DND-41 (cell line): Measurements from ENCODE around the gene GVQW3.

Source experiments
- ATAC-seq: fragments of 200-7000 bp; cut with Tn5 transposase; 3 replicates; pipeline ENCODE4 v1.9.1; 2021; ENCODE audit warnings: low read depth; ENCODE audit not compliant: insufficient read depth
- DNase-seq: peaks from one replicate; pipeline ENCODE4 v3.0.0-alpha.2; 2020
- H2AFZ ChIP-seq: 2 replicates; pipeline ENCODE4 v1.6.0; 2012; ENCODE audit warnings: low read depth, low read length
- H3K27ac ChIP-seq: 2 replicates; pipeline ENCODE4 v1.5.1; 2012; ENCODE audit warnings: low read length, inconsistent platforms
- H3K27me3 ChIP-seq: fragments of 200-600 bp; sonication (generic); 2 replicates; pipeline ENCODE4 v1.6.0; 2012; ENCODE audit warnings: low read length, mild to moderate bottlenecking, inconsistent platforms; ENCODE audit not compliant: insufficient read depth, poor library complexity
- H3K36me3 ChIP-seq: 2 replicates; pipeline ENCODE4 v1.5.1; 2012; ENCODE audit warnings: low read length, inconsistent platforms; ENCODE audit not compliant: insufficient read depth
- H3K4me1 ChIP-seq: 2 replicates; pipeline ENCODE4 v1.5.1; 2012; ENCODE audit warnings: mild to moderate bottlenecking, low read length; ENCODE audit not compliant: insufficient read depth
- H3K4me2 ChIP-seq: 2 replicates; pipeline ENCODE4 v1.6.0; 2012; ENCODE audit warnings: mild to moderate bottlenecking, moderate library complexity, low read length, inconsistent platforms; ENCODE audit not compliant: insufficient read depth
- H3K4me3 ChIP-seq, 2 experiments: fragments of 200-600 bp in 1 of 2; shearing (Covaris generic) in 1 of 2; 2 replicates each; pipeline ENCODE4 v1.5.1; 2012 to 2016; ENCODE audit warnings: inconsistent platforms in 2 of 2, low read length in 2 of 2, mild to moderate bottlenecking in 2 of 2, low read depth in 1 of 2, moderate library complexity in 1 of 2
- H3K79me2 ChIP-seq: 2 replicates; pipeline ENCODE4 v1.6.0; 2012; ENCODE audit warnings: low read length, inconsistent platforms; ENCODE audit not compliant: insufficient read depth
- H3K9ac ChIP-seq: 2 replicates; pipeline ENCODE4 v1.6.0; 2012; ENCODE audit warnings: low read depth, mild to moderate bottlenecking, inconsistent platforms, low read length, moderate library complexity
- H3K9me3 ChIP-seq: 2 replicates; pipeline ENCODE4 v1.5.1; 2012; ENCODE audit warnings: low read length, moderate library complexity, mild to moderate bottlenecking, inconsistent platforms; ENCODE audit not compliant: insufficient read depth, severe bottlenecking
- H4K20me1 ChIP-seq: 2 replicates; pipeline ENCODE4 v1.6.0; 2012; ENCODE audit warnings: low read length; ENCODE audit not compliant: insufficient read depth
- EZH2 ChIP-seq: IDR thresholded peaks from 3 replicates; pipeline ENCODE4 v1.6.1; 2012; ENCODE audit warnings: borderline replicate concordance, low read depth, mild to moderate bottlenecking, moderate library complexity, low read length, inconsistent platforms; ENCODE audit not compliant: severe bottlenecking
- TF ChIP-seq, protein P1 (sequence below): IDR thresholded peaks from 2 replicates; pipeline ENCODE4 v1.5.1; 2012; ENCODE audit warnings: borderline replicate concordance, low read length, moderate library complexity, mild to moderate bottlenecking; ENCODE audit not compliant: poor library complexity, severe bottlenecking; ENCODE audit errors: extremely low read depth

Gene GVQW3

GRCh38 chr11:76382209-76382608 is 1.1 kb downstream of the GVQW3 start:
- H3K27me3 ChIP-seq: no peaks in the 10 kb centered on the region
- no peaks in the 10 kb centered on the region for H3K9me3 ChIP-seq
- ATAC-seq (no peak), DNase-seq (no peak)
- H3K27ac ChIP-seq: no peak overlapping the region; the same call in 1 of the 2 replicates
- peaks cover 51% of the 10 kb centered on the region for H3K79me2 ChIP-seq
- TF ChIP-seq, protein P1, sequence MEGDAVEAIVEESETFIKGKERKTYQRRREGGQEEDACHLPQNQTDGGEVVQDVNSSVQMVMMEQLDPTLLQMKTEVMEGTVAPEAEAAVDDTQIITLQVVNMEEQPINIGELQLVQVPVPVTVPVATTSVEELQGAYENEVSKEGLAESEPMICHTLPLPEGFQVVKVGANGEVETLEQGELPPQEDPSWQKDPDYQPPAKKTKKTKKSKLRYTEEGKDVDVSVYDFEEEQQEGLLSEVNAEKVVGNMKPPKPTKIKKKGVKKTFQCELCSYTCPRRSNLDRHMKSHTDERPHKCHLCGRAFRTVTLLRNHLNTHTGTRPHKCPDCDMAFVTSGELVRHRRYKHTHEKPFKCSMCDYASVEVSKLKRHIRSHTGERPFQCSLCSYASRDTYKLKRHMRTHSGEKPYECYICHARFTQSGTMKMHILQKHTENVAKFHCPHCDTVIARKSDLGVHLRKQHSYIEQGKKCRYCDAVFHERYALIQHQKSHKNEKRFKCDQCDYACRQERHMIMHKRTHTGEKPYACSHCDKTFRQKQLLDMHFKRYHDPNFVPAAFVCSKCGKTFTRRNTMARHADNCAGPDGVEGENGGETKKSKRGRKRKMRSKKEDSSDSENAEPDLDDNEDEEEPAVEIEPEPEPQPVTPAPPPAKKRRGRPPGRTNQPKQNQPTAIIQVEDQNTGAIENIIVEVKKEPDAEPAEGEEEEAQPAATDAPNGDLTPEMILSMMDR: no peak
- TF ChIP-seq EZH2: no peak
- H3K36me3 ChIP-seq: no peaks in the 10 kb centered on the region
- H4K20me1 ChIP-seq: peaks cover 21% of the 10 kb centered on the region
- peaks cover 46% of the 10 kb centered on the region for H3K4me1 ChIP-seq
- H2AFZ ChIP-seq: no peak overlapping the region
- peak overlapping the region in 1 of 2 experiments; percentile 94; a peak in 2 of 4 replicates for H3K4me3 ChIP-seq
- peak overlapping the region; percentile 67 for H3K9ac ChIP-seq
- H3K4me2 ChIP-seq: peak overlapping the region; percentile 88

DNA sequence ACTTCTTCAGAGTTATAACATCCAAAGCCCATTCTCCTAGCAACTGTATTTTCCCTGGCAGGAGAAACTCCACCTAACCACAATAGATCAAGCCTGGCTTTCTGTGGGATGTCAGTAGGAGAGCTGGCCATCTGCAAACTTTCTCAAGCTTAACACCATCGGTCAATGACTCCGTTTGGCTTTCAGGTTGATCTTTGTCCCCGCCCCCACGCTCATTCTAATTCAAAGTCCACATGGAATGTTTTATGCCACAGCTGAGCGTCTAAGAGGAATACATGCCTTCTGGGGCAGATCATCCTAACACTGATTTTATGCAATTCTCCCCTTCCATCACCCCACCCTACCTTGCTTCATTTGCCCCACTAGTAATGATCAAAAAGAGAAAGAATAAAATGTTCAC is 4.8 kb downstream of the GVQW3 start:
- H3K4me2 ChIP-seq: no peak overlapping the region
- no peaks in the 10 kb centered on the region for H3K36me3 ChIP-seq
- no peak overlapping the region for H3K4me3 ChIP-seq
- DNase-seq (no peak), ATAC-seq (no peak)
- no peak overlapping the region for H3K9ac ChIP-seq
- peaks cover 16% of the 10 kb centered on the region for H3K79me2 ChIP-seq
- no peak overlapping the region for H3K27ac ChIP-seq
- H3K27me3 ChIP-seq: no peaks in the 10 kb centered on the region
- TF ChIP-seq, protein P1: no peak
- no peak overlapping the region for H2AFZ ChIP-seq
- peaks cover 21% of the 10 kb centered on the region for H3K4me1 ChIP-seq
- no peaks in the 10 kb centered on the region for H4K20me1 ChIP-seq
- H3K9me3 ChIP-seq: no peaks in the 10 kb centered on the region

GRCh38 chr11:76388408-76388807 is 7.3 kb downstream of the GVQW3 start:
- no peak for TF ChIP-seq EZH2
- TF ChIP-seq, protein P1: no peak
- Histone ChIP-seq H3K9me3 (no peaks in the 10 kb centered on the region), H3K4me3 (no peak overlapping the region), H3K27me3 (no peaks in the 10 kb centered on the region), H3K79me2 (no peaks in the 10 kb centered on the region), H3K36me3 (no peaks in the 10 kb centered on the region), H2AFZ (no peak overlapping the region), H3K27ac (no peak overlapping the region), H3K4me2 (no peak overlapping the region), H4K20me1 (no peaks in the 10 kb centered on the region), H3K4me1 (no peaks in the 10 kb centered on the region), H3K9ac (no peak overlapping the region)
- ATAC-seq: no peak
- DNase-seq: no peak

DNA sequence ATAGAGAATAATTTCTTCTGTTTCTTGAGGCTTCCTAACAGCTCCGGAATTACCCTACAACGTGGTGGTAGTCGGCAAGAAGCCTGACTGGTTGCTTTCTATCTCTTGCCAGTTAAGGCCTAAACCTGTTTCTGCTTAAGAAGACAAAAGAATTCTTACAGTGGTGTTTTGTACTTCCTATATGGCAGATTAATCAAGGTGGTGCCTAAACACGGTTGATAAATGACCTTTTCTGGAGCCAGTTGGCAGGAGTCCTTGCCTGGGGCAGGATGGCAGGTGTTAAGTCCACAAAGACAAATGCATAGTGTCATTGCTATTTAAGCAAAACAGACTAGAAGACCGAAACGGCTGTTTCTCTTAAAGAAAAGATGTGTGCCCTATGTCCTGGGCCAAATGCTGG is 9.9 kb downstream of the GVQW3 start:
- Histone ChIP-seq H3K27me3 (no peaks in the 10 kb centered on the region), H4K20me1 (no peaks in the 10 kb centered on the region), H3K4me3 (no peak overlapping the region), H2AFZ (no peak overlapping the region), H3K9ac (no peak overlapping the region), H3K4me2 (no peak overlapping the region), H3K9me3 (no peaks in the 10 kb centered on the region), H3K36me3 (no peaks in the 10 kb centered on the region), H3K79me2 (no peaks in the 10 kb centered on the region), H3K4me1 (no peaks in the 10 kb centered on the region), H3K27ac (no peak overlapping the region)
- ATAC-seq (no peak), DNase-seq (no peak)
- TF ChIP-seq EZH2: no peak
- TF ChIP-seq, protein P1: no peak
